ENCODE data around the gene ATP6AP2. TPM values are rescaled to one million over a fixed set of nuclear protein-coding genes. Genes with fewer than 3 reads are reported as not detected.

Gene ATP6AP2, protein sequence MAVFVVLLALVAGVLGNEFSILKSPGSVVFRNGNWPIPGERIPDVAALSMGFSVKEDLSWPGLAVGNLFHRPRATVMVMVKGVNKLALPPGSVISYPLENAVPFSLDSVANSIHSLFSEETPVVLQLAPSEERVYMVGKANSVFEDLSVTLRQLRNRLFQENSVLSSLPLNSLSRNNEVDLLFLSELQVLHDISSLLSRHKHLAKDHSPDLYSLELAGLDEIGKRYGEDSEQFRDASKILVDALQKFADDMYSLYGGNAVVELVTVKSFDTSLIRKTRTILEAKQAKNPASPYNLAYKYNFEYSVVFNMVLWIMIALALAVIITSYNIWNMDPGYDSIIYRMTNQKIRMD
- total RNA-seq = 95.2 and 121 TPM in 2 replicates

DNA sequence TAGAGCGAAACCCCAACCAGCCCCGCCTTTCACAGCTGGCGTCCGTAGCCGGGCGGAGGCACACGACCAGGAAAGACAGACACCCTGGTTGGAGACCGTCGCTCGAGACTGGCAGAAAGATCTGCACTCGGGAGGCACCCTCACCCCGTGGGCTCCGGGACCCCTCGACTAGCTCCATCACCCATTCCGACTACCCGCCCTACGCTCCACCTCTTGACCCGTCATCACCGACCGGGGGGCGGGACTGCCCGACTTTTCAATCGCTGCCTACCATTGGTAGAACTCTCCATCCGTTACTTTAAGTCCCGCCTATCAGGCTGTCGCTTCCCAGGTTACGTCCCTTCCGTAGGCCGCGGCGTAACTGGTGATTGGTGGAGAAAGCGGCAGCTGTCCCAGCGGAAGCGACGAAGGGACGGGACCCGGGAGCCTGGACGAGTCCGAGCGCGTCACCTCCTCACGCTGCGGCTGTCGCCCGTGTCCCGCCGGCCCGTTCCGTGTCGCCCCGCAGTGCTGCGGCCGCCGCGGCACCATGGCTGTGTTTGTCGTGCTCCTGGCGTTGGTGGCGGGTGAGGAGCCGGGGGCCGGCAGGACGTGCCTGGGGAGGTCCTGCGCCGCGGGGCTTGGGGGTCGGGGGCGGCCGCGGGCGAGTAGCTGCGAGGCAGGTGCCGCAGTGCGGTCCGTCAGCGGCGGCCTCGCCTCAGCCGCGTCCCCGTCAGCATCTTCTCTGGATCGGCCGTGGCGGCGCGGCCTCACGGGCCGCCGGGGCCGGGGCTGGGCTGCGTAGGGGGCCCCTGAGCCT is at the start of gene ATP6AP2:
Gene ATP6AP2, plus strand, starts transcription at position 434 of the 799 bp plus-strand sequence. Its CDS starts 96 bp downstream, at position 530.

DNA sequence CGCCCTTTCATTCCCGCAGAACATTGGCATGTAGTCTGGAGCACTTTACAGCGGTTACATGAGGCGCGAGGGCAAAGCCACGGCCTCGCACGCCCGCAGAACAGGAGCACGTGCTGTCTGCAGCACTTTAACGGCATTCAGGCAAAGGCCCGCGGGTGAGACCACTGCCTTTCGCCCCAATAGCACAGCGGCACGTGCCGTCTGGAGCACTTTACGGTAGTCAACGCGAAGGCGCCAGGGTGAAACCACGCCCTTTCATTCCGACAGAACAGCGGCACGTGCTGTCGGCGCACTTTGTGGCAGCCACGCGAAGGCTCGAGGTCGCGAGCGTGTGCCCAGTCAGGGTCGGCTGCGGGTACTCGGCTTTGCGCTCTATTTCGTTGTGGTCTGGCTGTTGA is 42.4 kb downstream of the ATP6AP2 start, which contains the start of gene MPC1L:
Gene MPC1L, plus strand, starts transcription at position 290 of the 398 bp plus-strand sequence. CDS start 138 bp downstream, outside the sequence.

DNA sequence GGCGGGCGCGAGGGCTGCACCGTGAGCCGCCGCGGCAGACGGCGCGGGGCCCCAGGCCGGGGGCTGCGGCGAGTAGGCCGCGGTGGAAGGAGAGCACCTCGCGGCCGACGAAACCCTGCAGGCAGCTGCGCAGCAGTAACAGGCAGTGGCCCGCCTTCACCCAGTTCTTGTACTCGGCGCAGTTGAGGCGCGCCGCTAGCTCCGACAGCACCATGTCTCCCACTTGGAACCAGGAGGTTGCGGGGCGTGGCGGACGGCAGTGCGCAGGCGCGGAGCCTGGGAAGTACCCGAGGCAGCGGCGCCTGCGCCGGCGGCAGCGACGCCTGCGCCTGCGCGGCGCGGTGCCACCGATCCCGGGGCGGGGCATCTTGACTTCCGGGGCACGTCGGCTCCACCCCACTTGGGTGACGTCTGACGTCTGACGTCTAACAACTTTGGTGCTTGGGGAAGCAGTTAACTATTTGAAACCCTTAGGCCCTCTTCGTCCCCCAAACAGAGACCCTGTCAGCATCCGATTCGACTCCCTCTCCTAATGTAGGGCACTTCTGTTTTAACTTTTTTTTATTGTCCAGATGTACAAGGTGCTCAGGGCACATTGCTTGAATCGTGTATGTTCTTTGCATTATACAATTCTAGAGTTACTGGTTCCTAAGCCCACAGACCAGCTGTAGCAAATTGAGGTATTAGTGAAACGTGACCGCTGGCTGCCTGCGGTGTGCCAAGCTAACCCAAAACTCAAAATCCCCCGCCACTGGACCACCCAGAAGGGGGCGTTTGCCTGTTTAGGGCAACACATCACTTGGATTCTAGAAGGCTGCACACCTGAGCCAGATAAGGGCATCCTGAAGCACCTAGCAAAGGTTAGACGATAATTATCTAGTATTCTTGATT is 66.8 kb downstream of the ATP6AP2 start, which contains the start of gene CXorf38:
Gene CXorf38, minus strand, starts transcription at position 255 of the 891 bp plus-strand sequence. Its CDS starts 41 bp downstream, at position 214.

Small RNA genes lying within 50 kb of the gene (small RNA-seq; reads per million reads assigned to genes)
- gene RNU7-164P = not detected

Other genes with a start within 250 kb of the ATP6AP2 start
- gene MPC1L, start 42.5 kb downstream of the ATP6AP2 start, total RNA-seq = not detected in 2 replicates
- gene CXorf38, start 66.6 kb downstream of the ATP6AP2 start, total RNA-seq = 17.0 and 18.1 TPM in 2 replicates
- 44.7 and 59.2 TPM in 2 replicates for gene MED14, start 154.6 kb downstream of the ATP6AP2 start, total RNA-seq